Psoas muscle (tissue), 8 donors: ENCODE results near the gene PITPNM1. TPM values are rescaled to one million over a fixed set of nuclear protein-coding genes. Genes with fewer than 3 reads are reported as not detected.

Source experiments
- ATAC-seq, 4 donors: fragments of 200-7000 bp; cut with Tn5 transposase; one replicate each; pipeline ENCODE4 v1.9.1; 2020; ENCODE audit warnings: moderate library complexity in 3 of 4, mild to moderate bottlenecking in 2 of 4
- DNase-seq, 2 donors: peaks; one replicate each; pipeline ENCODE4 v3.0.0-alpha.2; 2020
- H3K27ac ChIP-seq: fragments of 200-600 bp; one replicate; pipeline ENCODE4 v1.8.0; 2022
- H3K27me3 ChIP-seq, 3 donors: fragments of 200-600 bp in 1 of 3; one replicate each; pipeline versions ENCODE4 v1.6.1 to v1.8.0; 2013 to 2022; ENCODE audit warnings: low read length in 2 of 3, mild to moderate bottlenecking in 2 of 3, moderate library complexity in 1 of 3; ENCODE audit not compliant: insufficient read depth in 3 of 3
- H3K36me3 ChIP-seq, 2 donors: fragments of 200-600 bp in 1 of 2; one replicate each; pipeline versions ENCODE4 v1.6.1 to v1.8.0; 2013 to 2022; ENCODE audit warnings: low read depth in 1 of 2, mild to moderate bottlenecking in 1 of 2, moderate library complexity in 1 of 2; ENCODE audit not compliant: insufficient read depth in 1 of 2
- H3K4me1 ChIP-seq: fragments of 200-600 bp; one replicate; pipeline ENCODE4 v1.8.0; 2022
- H3K4me3 ChIP-seq: fragments of 200-600 bp; one replicate; pipeline ENCODE4 v1.8.0; 2022; ENCODE audit warnings: mild to moderate bottlenecking
- H3K9me3 ChIP-seq: fragments of 200-600 bp; one replicate; pipeline ENCODE4 v1.8.0; 2022
- WGBS, 3 donors: extraction: QIAGEN DNeasy Blood & Tissue Kit; methylation state at CpG; one replicate each; pipeline versions ENCODE4 v1.1.6 to v1.1.7; 2013; 5-methylcytosine and 5-hydroxymethylcytosine counted together
- intact Hi-C, 2 donors: fragments of 100-400 bp; cut with DNase I; formaldehyde crosslinking; loops; one replicate each; pipeline versions ENCODE4 v1.11.0 to v1.14.2; 2022
- polyA plus RNA-seq, 3 donors: library from polyadenylated mRNA; stranded (reverse); fragments of 200-250 nt; gene quantifications; one replicate each; pipeline ENCODE4 v1.2.3, GENCODE V29; 2013
- total RNA-seq, 4 donors: library from RNA; stranded (reverse); fragmentation: NEBNext Ultra II Directional in 2 of 4; extraction: Animal tissue kit (Norgen Biotek cat#: 25700) in 2 of 4; gene quantifications; one replicate each; pipeline versions ENCODE4 v1.2.1 to v1.2.4, GENCODE V29; 2021 to 2023
- TF ChIP-seq, protein P1 (sequence below): fragments of 200-600 bp; IDR thresholded peaks from one replicate; pipeline ENCODE4 v1.8.0; 2022; ENCODE audit warnings: antibody characterized with exemption
- donor health status: healthy with polysubstance abuse.
- donor health status: DM: no; HTN: no; CAD: no; lungs with moderate emphysema.
- donor health status: Bipolar disorder and iron deficiency.
- donor health status: healthy.
- donor health status: DM: yes; HTN: yes; CAD: no.
- donor health status: DM: no; HTN: no; CAD: no.
- donor health status: DM: no; HTN: no; CAD: no.
- donor health status: DM: yes; HTN: yes; CAD: no.

Gene PITPNM1
- total and polyA plus RNA-seq, 7 donors, result 2.3 to 16.1 (median 7.1) TPM

DNA sequence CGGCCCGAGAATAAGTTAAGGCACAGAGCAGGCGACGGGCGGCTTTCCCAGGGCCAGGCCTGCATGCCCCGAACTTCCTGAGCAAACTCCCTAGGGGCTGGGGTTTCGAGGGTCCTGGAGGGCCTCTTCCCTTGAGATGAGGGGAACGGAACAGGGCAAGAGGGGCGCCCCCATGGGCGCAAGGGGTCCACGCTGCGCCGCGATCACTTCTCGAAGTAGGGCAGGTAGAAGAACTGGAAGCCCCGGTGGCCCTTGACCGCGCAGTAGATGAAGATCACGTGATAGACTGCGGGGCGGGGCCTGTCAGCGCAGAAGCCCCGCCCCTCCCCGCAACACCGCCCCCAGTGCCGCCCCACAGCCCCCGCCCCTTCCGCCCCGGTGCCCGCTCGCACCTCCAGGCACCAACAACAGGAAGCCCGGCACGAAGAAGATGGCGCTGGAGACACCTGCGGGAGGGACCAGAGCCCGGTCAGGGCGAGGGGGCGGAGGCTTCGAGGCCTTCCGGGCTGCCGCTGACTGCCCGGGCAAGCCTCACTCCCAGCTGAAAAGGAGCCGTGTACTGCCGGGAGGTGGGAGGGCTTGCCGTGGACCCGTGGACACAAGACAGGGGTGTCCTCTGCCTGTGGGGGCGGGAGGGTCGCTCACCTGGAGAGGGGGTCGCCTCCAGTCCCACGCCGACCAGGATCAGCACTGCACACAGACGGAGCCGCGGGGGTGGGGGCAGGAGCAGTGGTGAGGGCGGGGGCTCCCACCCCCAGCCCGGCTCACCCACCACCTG lies 40.6 kb downstream of the PITPNM1 start:
- 23 to 34% (median 28%) methylated on average over 41 to 56 of the region's 56 CpGs for WGBS, 3 donors

DNA sequence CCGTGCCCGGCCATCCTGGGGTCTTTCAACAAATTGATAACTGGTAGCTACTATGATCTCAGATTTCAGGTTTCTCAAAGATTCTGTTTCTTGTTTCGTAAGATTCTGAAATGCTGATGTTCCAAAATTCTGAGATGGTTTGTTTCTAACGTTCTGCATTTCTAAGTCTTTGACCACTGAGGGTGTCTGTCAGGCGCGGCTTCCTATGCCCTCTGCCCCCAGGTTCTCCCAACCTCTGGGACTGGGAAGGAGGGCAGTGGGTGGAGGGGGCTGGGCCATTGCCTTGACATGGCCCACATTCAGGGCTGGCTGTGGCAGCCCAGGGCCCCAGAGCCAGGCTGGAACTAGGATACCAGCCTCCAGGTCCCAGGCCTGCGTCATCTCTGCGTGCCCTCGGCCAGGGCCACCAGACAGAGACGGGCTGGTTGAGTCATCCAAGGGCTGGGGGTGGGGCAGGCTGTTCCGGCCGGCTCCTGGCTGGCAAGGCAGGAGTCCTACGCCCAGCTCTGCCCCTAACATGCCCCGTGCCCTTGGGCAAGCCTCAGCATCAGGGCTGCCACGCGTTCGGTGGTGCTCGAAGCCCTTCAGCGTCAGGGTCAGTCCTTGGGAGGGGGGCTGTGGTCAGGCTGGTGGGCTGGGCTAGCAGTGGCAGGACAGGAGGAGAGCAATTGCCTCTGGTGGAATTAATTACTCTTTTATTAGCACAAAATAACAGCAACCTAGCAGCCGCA lies 41.3 kb downstream of the PITPNM1 start:
- ATAC-seq (peak; percentile 75 to 79 (median 78)), DNase-seq (peak; percentile 83 to 86)
- Histone ChIP-seq H3K27me3 (no peaks in the 10 kb centered on the region), H3K9me3 (no peaks in the 10 kb centered on the region), H3K4me3 (peak overlapping the region; percentile 64), H3K27ac (peak overlapping the region; percentile 73), H3K36me3 (peaks cover 0 to 5% of the 10 kb centered on the region in 2 donors), H3K4me1 (peaks cover 26% of the 10 kb centered on the region)
- 68 to 78% (median 71%) methylated on average over 15 to 20 of the region's 20 CpGs for WGBS, 3 donors
- TF ChIP-seq, protein P1, sequence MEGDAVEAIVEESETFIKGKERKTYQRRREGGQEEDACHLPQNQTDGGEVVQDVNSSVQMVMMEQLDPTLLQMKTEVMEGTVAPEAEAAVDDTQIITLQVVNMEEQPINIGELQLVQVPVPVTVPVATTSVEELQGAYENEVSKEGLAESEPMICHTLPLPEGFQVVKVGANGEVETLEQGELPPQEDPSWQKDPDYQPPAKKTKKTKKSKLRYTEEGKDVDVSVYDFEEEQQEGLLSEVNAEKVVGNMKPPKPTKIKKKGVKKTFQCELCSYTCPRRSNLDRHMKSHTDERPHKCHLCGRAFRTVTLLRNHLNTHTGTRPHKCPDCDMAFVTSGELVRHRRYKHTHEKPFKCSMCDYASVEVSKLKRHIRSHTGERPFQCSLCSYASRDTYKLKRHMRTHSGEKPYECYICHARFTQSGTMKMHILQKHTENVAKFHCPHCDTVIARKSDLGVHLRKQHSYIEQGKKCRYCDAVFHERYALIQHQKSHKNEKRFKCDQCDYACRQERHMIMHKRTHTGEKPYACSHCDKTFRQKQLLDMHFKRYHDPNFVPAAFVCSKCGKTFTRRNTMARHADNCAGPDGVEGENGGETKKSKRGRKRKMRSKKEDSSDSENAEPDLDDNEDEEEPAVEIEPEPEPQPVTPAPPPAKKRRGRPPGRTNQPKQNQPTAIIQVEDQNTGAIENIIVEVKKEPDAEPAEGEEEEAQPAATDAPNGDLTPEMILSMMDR, result no peak
- intact Hi-C loops, result no loop called here

More for the DNA sequence above, 40.6 kb downstream of the PITPNM1 start:
- Histone ChIP-seq H3K4me3 (peak overlapping the region; percentile 64), H3K36me3 (peaks cover 0 to 5% of the 10 kb centered on the region in 2 donors), H3K4me1 (peaks cover 27% of the 10 kb centered on the region), H3K9me3 (no peaks in the 10 kb centered on the region), H3K27me3 (no peaks in the 10 kb centered on the region), H3K27ac (peak overlapping the region; percentile 73)
- ATAC-seq (peak; percentile 39 to 77 (median 60)), DNase-seq (peak; percentile 80 to 92)
- TF ChIP-seq, protein P1, result no peak
- intact Hi-C loops, result loop anchor here (5.0 kb wide), 3 partner anchors 37 to 62 kb away; partner anchors contain the start of genes PPP1CA (in 2 of the 2), RPS6KB2 (in 2 of the 2), TBC1D10C (in 2 of the 2) and CDK2AP2 (in 1 of the 2)

DNA sequence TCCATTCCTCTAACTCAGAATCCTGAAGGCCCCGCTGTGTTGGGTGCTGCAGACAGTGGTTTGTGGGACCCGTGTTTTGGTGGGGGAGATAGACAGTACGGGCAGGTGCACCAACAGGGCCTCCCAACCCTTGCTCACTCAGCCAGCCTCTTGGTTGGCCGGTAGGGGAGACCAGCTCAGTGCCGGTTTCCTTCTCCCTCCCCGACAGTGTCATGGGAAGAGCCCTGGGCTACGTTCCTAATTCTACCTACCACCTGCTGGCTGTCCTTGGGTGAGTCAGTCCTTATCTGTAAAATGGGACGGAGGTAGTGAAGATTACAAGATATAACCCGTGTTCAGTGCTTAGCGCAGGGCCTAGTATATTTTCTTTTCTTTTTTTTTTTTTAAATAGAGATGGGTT lies 42.0 kb downstream of the PITPNM1 start:
- Histone ChIP-seq H3K4me1 (peaks cover 23% of the 10 kb centered on the region), H3K36me3 (peaks cover 0 to 5% of the 10 kb centered on the region in 2 donors), H3K9me3 (no peaks in the 10 kb centered on the region), H3K4me3 (no peak overlapping the region), H3K27ac (no peak overlapping the region), H3K27me3 (no peaks in the 10 kb centered on the region)
- TF ChIP-seq, protein P1, result no peak
- no peak for ATAC-seq
- WGBS, 3 donors, result 87 to 94% (median 88%) methylated on average over 10 of the region's 10 CpGs
- intact Hi-C loops, result no loop called here
- no peak for DNase-seq

DNA sequence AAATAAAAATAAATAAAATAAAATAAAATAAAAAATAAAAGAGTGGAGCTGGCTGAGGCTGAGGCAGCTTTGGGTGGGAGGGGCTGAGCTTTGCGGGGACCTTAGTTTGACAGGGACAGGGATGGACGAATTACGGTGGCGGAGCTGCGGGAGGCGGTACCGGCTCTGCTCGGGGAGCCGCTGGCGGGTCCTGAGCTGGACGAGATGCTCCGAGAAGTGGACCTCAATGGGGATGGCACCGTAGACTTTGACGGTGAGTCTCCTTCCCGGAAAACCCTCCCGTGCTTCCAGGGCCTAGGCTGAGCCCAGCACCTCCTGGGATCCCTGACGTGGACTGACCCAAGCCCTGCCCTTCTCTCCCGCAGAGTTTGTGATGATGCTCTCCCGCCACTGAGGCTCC lies 46.9 kb downstream of the PITPNM1 start:
- Histone ChIP-seq H3K36me3 (no peaks in the 10 kb centered on the region), H3K4me3 (no peak overlapping the region), H3K9me3 (no peaks in the 10 kb centered on the region), H3K27me3 (no peaks in the 10 kb centered on the region), H3K4me1 (peaks cover 10% of the 10 kb centered on the region), H3K27ac (no peak overlapping the region)
- DNase-seq, result no peak
- TF ChIP-seq, protein P1, result no peak
- 83 to 86% (median 85%) methylated on average over 17 to 19 of the region's 19 CpGs for WGBS, 3 donors
- intact Hi-C loops, result no loop called here
- ATAC-seq, result no peak
